ENCODE data around the gene CCDC9.

Gene CCDC9

DNA sequence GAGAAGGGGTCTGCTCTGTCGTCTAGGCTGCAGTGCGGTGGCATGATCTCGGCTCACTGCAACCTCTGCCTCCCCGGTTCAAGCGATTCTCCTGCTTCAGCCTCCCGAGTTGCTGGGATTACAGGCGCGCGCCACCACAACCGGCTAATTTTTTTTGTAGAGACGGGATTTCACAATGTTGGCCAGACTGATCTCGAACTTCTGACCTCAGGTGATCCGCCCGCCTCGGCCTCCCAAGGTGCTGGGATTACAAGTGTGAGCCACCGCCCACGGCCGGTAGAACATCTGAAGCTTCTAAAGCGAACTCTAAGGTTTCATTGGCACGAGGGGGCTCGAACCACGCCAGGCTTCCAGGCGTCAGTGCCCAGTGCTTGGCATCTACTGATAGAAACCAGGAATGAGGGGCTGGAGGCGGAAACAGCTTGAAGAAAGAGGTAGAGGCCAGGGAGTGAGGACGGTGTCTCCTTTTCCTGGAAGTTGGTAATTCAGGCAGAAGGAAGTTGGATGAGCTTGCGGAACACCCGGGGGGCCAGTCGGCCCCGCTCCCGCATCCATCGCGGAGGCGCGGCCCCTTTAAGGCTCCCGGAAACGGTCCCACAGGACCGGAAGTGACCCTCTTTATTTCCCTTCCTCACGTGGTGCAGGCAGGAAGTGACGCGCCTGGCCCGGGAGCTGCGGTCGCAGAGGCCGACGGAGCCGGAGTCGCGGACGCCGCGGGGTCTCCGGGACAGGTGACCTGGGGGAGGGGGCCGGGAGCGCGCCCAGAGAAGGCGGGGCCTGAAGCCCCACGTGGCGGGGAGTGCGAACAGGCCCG lies at the start of gene CCDC9:
TSS of gene CCDC9 (plus strand) at position 647 of the 814 bp plus-strand sequence. CDS start 1,876 bp downstream, outside the sequence.
- H3K4me1 ChIP-seq (ENCODE audit: insufficient read depth, insufficient read length): peaks cover 16% of the 10 kb centered on the region
- peak; percentile 88 for DNase-seq (ENCODE audit: low read depth, low spot score)

DNA sequence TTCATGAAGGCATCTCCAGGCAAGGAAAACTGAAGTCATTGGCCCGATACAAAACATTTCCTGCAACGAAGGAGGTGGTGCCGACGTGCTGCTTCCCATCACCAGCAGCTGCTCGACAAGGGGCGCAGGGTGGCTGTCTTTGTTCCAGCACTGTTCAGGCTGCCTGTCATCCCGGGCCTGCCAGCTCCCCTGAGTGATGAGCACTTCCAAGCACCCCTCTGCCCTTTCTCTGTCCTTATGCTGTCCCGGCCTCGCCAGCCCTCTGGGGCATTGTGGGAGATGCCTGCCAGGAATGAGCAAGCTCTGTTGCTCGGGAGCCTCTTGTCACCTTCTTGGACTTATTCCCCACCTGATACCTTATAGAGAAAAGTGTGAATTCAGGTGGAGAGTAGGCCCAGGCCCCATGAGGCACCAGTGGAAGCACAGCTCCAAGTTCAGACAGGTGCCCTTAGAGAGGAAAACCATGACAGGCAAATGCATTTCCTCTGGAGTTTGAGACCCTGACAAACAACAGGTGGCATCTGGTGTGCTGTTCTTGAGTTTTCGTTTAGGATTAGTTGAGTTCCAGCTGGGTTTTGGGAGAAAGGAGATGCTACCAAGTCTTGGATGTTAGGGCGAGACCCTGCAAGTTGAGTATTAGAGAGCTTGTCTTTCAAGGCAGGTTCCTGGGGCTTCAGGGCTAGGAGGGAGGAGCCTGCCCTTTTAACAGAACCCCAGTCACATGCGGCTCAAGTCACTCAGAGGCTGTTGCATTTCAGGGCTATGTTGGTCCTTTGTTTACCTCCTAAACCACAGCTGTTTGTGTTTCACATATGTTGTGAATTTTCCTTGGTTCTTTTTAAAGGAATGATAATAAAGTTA lies 46.8 kb upstream of the CCDC9 start:
- Histone ChIP-seq H3K27me3 (ENCODE audit: insufficient read depth, insufficient read length) (no peaks in the 10 kb centered on the region), H3K36me3 (ENCODE audit: insufficient read depth, insufficient read length, low read length) (peaks cover 70% of the 10 kb centered on the region), H3K9ac (ENCODE audit: insufficient read length, low read depth) (no peak overlapping the region), H3K4me1 (ENCODE audit: insufficient read depth, insufficient read length) (peaks cover 11% of the 10 kb centered on the region), H3K9me3 (ENCODE audit: insufficient read depth, low read length) (no peaks in the 10 kb centered on the region), H3K4me3 (ENCODE audit: insufficient read length, low read depth) (no peak overlapping the region)
- TF ChIP-seq SUZ12 (IDR thresholded peaks at IDR 0.05; ENCODE audit: extremely low read depth, insufficient read depth, insufficient read length) (no peak), ZNF274 (IDR thresholded peaks at IDR 0.05; ENCODE audit: low read depth, low read length) (no peak)
- DNase-seq (ENCODE audit: low read depth, low spot score): no peak

More for the DNA sequence above, at the start of gene CCDC9:
- TF ChIP-seq SUZ12 (IDR thresholded peaks at IDR 0.05; ENCODE audit: extremely low read depth, insufficient read depth, insufficient read length): no peak
- no peak for TF ChIP-seq YY1 (IDR thresholded peaks at IDR 0.05; ENCODE audit: insufficient read depth, insufficient read length)
- TF ChIP-seq ZNF274 (IDR thresholded peaks at IDR 0.05; ENCODE audit: low read depth, low read length): no peak
- Histone ChIP-seq H3K27me3 (ENCODE audit: insufficient read depth, insufficient read length) (no peaks in the 10 kb centered on the region), H3K9me3 (ENCODE audit: insufficient read depth, low read length) (no peaks in the 10 kb centered on the region), H3K9ac (ENCODE audit: insufficient read length, low read depth) (peak within 1 kb of the TSS; percentile 86), H3K36me3 (ENCODE audit: insufficient read depth, insufficient read length, low read length) (peaks cover 30% of the 10 kb centered on the region), H3K4me3 (ENCODE audit: insufficient read length, low read depth) (peak within 1 kb of the TSS; percentile 76)

DNA sequence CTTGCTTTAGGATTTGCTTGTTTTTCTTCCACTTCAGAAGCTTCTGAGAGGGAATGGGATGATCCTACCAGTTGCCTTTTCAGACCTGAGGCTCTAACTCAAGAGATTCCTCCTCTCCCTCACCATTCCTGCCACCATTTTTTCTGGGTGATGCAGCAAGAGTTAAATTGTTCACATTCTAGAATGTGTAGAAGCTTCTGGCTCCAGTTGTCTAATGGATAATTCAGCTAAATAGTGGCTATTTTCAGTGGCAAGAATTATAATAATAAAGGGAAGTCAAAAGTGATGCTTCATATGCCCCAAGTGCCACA lies 46.2 kb upstream of the CCDC9 start:
- H3K36me3 ChIP-seq (ENCODE audit: insufficient read depth, insufficient read length, low read length): peaks cover 65% of the 10 kb centered on the region

DNA sequence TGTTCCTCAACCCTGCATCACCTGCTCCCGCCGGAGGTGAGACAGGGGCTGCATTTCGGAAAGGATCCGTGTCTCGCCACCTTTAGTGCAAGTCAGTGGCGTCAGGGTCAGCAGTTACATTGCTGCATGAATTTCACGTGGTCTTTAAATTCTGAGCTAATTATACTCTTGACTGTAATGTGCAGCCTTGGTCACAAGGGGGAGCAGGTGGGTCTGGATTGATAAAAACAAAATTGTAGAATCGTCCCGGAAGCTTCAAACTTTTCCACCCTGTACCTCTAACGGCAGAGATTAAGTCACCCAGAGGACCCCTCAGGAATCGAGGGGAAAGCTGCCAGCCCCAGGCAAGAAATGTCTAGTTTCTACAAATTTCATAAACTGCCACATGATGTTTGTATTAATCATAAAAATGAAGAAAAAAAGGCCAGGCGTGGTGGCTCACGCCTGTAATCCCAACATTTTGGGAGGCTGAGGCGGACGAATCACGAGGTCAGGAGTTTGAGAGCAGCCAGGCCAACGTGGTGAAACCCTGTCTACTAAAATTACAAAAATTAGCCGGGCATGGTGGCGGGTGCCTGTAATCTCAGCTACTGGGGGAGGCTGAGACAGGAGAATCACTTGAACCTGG lies 45.5 kb upstream of the CCDC9 start:
- no peak overlapping the region for H3K4me3 ChIP-seq (ENCODE audit: insufficient read length, low read depth)
- TF ChIP-seq YY1 (IDR thresholded peaks at IDR 0.05; ENCODE audit: insufficient read depth, insufficient read length): no peak
- TF ChIP-seq SUZ12 (IDR thresholded peaks at IDR 0.05; ENCODE audit: extremely low read depth, insufficient read depth, insufficient read length): no peak
- no peak for TF ChIP-seq ZNF274 (IDR thresholded peaks at IDR 0.05; ENCODE audit: low read depth, low read length)
- H3K9me3 ChIP-seq (ENCODE audit: insufficient read depth, low read length): no peaks in the 10 kb centered on the region
- no peak for DNase-seq (ENCODE audit: low read depth, low spot score)
- H3K4me1 ChIP-seq (ENCODE audit: insufficient read depth, insufficient read length): peaks cover 11% of the 10 kb centered on the region
- H3K27me3 ChIP-seq (ENCODE audit: insufficient read depth, insufficient read length): no peaks in the 10 kb centered on the region
- H3K9ac ChIP-seq (ENCODE audit: insufficient read length, low read depth): no peak overlapping the region
- peaks cover 58% of the 10 kb centered on the region for H3K36me3 ChIP-seq (ENCODE audit: insufficient read depth, insufficient read length, low read length)

More for the DNA sequence above, 46.2 kb upstream of the CCDC9 start:
- Histone ChIP-seq H3K4me3 (ENCODE audit: insufficient read length, low read depth) (no peak overlapping the region), H3K9ac (ENCODE audit: insufficient read length, low read depth) (no peak overlapping the region), H3K27me3 (ENCODE audit: insufficient read depth, insufficient read length) (no peaks in the 10 kb centered on the region), H3K4me1 (ENCODE audit: insufficient read depth, insufficient read length) (peaks cover 11% of the 10 kb centered on the region), H3K9me3 (ENCODE audit: insufficient read depth, low read length) (no peaks in the 10 kb centered on the region)
- TF ChIP-seq SUZ12 (IDR thresholded peaks at IDR 0.05; ENCODE audit: extremely low read depth, insufficient read depth, insufficient read length): no peak
- TF ChIP-seq ZNF274 (IDR thresholded peaks at IDR 0.05; ENCODE audit: low read depth, low read length): no peak
- DNase-seq (ENCODE audit: low read depth, low spot score): no peak

DNA sequence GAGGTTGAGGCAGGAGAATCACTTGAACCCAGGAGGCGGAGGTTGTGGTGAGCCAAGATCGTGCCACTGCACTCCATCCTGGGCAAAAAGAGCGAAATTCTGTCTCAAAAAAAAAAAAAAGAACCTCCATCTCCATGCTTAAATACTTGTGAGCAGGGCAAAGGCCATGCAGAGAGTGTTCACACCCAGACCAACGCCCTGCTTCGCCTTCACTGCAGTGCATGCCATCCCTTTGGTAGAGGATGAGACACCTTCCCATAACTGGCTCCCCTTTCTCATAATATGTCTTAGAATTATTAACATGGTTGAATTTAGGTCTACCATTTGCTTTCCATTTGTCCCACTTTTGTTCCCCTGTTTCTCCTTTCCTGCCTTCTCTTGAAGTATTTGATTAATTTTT lies 40.7 kb upstream of the CCDC9 start:
- H3K4me3 ChIP-seq (ENCODE audit: insufficient read length, low read depth): no peak overlapping the region
- H3K27me3 ChIP-seq (ENCODE audit: insufficient read depth, insufficient read length): no peaks in the 10 kb centered on the region
- peaks cover 14% of the 10 kb centered on the region for H3K36me3 ChIP-seq (ENCODE audit: insufficient read depth, insufficient read length, low read length)
- no peak for DNase-seq (ENCODE audit: low read depth, low spot score)
- peaks cover 1% of the 10 kb centered on the region for H3K4me1 ChIP-seq (ENCODE audit: insufficient read depth, insufficient read length)
- H3K9me3 ChIP-seq (ENCODE audit: insufficient read depth, low read length): no peaks in the 10 kb centered on the region
- TF ChIP-seq ZNF274 (IDR thresholded peaks at IDR 0.05; ENCODE audit: low read depth, low read length): no peak
- TF ChIP-seq YY1 (IDR thresholded peaks at IDR 0.05; ENCODE audit: insufficient read depth, insufficient read length): no peak
- TF ChIP-seq SUZ12 (IDR thresholded peaks at IDR 0.05; ENCODE audit: extremely low read depth, insufficient read depth, insufficient read length): no peak
- no peak overlapping the region for H3K9ac ChIP-seq (ENCODE audit: insufficient read length, low read depth)

DNA sequence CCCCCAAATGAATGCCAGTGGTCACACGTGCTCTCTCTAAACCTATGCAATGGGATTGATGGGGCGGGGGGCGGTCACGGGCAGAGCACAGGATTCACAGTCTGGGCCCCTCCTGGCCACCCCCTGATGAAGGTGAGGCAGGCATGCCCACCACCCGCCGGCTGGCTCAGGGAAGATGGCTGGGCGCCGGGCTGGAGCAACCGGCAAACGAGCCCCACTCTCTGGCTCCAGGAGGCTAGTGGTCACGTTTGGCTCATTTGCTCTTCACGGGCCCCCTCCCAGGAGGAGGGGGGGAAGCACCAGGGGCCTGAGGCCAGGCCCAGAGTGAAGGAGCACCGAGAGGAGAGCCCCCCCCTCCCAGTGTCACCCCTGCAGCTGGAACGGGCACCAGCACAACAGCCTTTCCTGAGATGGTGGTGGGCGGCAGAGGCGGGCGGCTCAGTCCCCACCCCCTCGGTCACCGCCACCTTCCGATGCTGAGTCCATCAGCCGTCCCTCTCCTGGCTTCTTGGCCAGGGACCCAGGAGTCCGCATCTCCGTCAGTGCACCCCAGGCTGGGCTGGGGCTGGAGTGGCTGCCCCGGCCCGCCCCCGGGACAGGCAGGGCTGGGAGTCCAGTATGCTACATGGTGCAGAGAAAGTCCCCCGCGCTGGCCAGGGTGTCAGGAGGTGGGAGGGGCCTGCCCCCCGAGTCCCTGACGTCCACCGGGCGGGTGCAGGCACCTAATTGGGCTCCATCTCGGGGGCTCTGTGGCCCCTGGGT lies 35.1 kb upstream of the CCDC9 start:
- Histone ChIP-seq H3K4me1 (ENCODE audit: insufficient read depth, insufficient read length) (peaks cover 5% of the 10 kb centered on the region), H3K9ac (ENCODE audit: insufficient read length, low read depth) (no peak overlapping the region)
- DNase-seq (ENCODE audit: low read depth, low spot score): no peak

More for the DNA sequence above, 35.1 kb upstream of the CCDC9 start:
- Histone ChIP-seq H3K9me3 (ENCODE audit: insufficient read depth, low read length) (no peaks in the 10 kb centered on the region), H3K36me3 (ENCODE audit: insufficient read depth, insufficient read length, low read length) (peaks cover 15% of the 10 kb centered on the region), H3K27me3 (ENCODE audit: insufficient read depth, insufficient read length) (no peaks in the 10 kb centered on the region), H3K4me3 (ENCODE audit: insufficient read length, low read depth) (no peak overlapping the region)
- TF ChIP-seq ZNF274 (IDR thresholded peaks at IDR 0.05; ENCODE audit: low read depth, low read length) (no peak), YY1 (IDR thresholded peaks at IDR 0.05; ENCODE audit: insufficient read depth, insufficient read length) (no peak)
